Stimulated activated naive CD8-positive, alpha-beta T cell treated with anti-CD3 and anti-CD28 coated beads, Interleukin-15, amount 100 ng/mL, for 72 hours (primary cell): ENCODE measurements around the gene CAPN10.
"Not testable (repeated sequence)": the region's sequence is repeated elsewhere in the genome, so short reads cannot be mapped to it uniquely, and the experiment has no call there.

Experiments used
- ATAC-seq: fragments of 150-1000 bp; cut with Tn5 transposase; 2 replicates; pipeline ENCODE4 v1.10.0; 2021; ENCODE audit warnings: mild to moderate bottlenecking, moderate library complexity
- DNase-seq, 2 donors: peaks; one replicate each; pipeline ENCODE4 v3.0.0; 2021 to 2022
- H3K27ac Mint-ChIP-seq, 2 donors: one replicate each; pipeline ENCODE4 v1.8.0; 2022; ENCODE audit warnings: mild to moderate bottlenecking in 2 of 2, mixed read lengths in 2 of 2, moderate library complexity in 2 of 2
- H3K27me3 Mint-ChIP-seq: one replicate; pipeline ENCODE4 v1.8.0; 2022; ENCODE audit warnings: mixed read lengths
- H3K4me1 Mint-ChIP-seq: one replicate; pipeline ENCODE4 v1.8.0; 2022; ENCODE audit warnings: mild to moderate bottlenecking, mixed read lengths
- H3K4me3 Mint-ChIP-seq, 2 donors: one replicate each; pipeline ENCODE4 v1.8.0; 2022; ENCODE audit warnings: mild to moderate bottlenecking in 2 of 2, mixed read lengths in 2 of 2, moderate library complexity in 1 of 2
- H3K9me3 Mint-ChIP-seq, 2 donors: one replicate each; pipeline ENCODE4 v1.8.0; 2022; ENCODE audit warnings: mixed read lengths in 2 of 2

The CAPN10 gene

GRCh38 chr2:240559286-240559685, 27.2 kb upstream of the CAPN10 start:
- DNase-seq, result peak in 1 of 2 donors; percentile 21
- peaks cover 78% of the 10 kb centered on the region for H3K4me1 Mint-ChIP-seq
- no peak overlapping the region for H3K27ac Mint-ChIP-seq
- no peak for ATAC-seq
- H3K27me3 Mint-ChIP-seq, result no peaks in the 10 kb centered on the region
- no peaks in the 10 kb centered on the region for H3K9me3 Mint-ChIP-seq
- peak overlapping the region; percentile 89 to 96 for H3K4me3 Mint-ChIP-seq

GRCh38 chr2:240560084-240560479, 26.5 kb upstream of the CAPN10 start, which contains the start of gene DUSP28:
Gene DUSP28, plus strand, starts transcription at chr2:240560357. Its CDS starts 328 bp downstream, at chr2:240560685.
- DNase-seq, result peak; percentile 90 to 92
- no peaks in the 10 kb centered on the region for H3K27me3 Mint-ChIP-seq
- no peaks in the 10 kb centered on the region for H3K9me3 Mint-ChIP-seq
- H3K27ac Mint-ChIP-seq, result peak within 1 kb of the TSS; percentile 94 to 96
- peak; percentile 76 for ATAC-seq
- H3K4me1 Mint-ChIP-seq, result peaks cover 80% of the 10 kb centered on the region
- H3K4me3 Mint-ChIP-seq, result peak within 1 kb of the TSS; percentile 89 to 96

DNA sequence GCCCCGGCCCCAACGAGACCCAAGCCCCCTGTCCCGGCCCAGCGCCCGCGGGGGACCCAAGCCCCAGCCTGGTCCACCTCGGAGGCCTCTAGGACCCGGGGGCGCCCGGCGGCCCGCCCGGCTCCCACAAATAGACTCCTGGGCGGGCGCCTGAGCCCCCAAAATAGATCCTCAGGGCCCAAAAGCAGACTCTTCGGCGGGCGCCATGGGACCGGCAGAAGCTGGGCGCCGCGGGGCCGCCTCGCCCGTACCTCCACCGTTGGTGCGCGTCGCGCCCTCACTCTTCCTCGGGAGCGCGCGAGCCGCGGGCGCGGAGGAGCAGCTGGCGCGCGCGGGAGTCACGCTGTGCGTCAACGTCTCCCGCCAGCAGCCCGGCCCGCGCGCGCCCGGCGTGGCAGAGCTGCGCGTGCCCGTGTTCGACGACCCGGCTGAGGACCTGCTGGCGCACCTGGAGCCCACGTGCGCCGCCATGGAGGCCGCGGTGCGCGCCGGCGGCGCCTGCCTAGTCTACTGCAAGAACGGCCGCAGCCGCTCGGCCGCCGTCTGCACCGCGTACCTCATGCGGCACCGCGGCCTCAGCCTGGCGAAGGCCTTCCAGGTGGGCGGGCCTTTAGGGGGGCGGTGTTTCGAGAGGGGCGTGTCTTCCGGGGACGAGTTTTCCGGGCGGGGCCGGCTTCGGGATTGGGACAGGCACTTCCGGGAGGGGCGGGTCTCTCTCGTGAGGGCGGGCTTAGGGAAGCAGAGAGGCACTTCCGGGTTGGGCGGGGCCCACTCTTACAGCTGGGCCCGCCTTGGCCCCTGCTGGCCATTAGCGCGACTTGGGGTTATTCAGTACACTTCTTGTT, 25.8 kb upstream of the CAPN10 start:
- no peaks in the 10 kb centered on the region for H3K9me3 Mint-ChIP-seq
- peak overlapping the region; percentile 94 to 96 for H3K27ac Mint-ChIP-seq
- DNase-seq, result peak; percentile 99
- no peaks in the 10 kb centered on the region for H3K27me3 Mint-ChIP-seq
- ATAC-seq, result peak; percentile 64
- H3K4me3 Mint-ChIP-seq, result peak overlapping the region; percentile 89 to 96
- peaks cover 83% of the 10 kb centered on the region for H3K4me1 Mint-ChIP-seq

- Mint-ChIP-seq H3K27me3 (no peaks in the 10 kb centered on the region), H3K4me1 (peaks cover 87% of the 10 kb centered on the region), H3K9me3 (no peaks in the 10 kb centered on the region), H3K4me3 (peak overlapping the region; percentile 89 to 96), H3K27ac (peak overlapping the region; percentile 94 to 96)
- no peak for ATAC-seq
- peak in 1 of 2 donors; percentile 31 for DNase-seq
Observed at GRCh38 chr2:240561325-240561971, 25.1 kb upstream of the CAPN10 start.

DNA sequence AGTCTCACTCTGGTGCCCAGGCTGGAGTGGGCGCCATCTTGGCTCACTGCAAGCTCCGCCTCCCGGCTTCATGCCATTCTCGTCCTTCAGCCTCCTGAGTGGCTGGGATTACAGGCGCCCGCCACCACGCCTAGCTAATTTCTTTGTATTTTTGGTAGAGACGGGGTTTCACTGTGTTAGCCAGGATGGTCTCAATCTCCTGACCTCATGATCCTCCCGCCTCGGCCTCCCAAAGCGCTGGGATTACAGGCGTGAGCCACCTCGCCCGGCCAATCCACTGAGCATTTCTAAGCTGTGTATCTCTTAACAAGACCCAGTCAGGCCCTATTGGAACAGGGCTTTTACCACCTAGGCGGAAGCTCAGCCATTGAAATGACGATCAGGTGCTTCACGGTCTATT, 23.3 kb upstream of the CAPN10 start:
- Mint-ChIP-seq H3K27ac (peak overlapping the region in 1 of 2 donors; percentile 63), H3K4me3 (peak overlapping the region; percentile 18 to 96), H3K4me1 (peaks cover 85% of the 10 kb centered on the region)
- not testable (repeated sequence) for ATAC-seq, H3K27me3 Mint-ChIP-seq, H3K9me3 Mint-ChIP-seq, DNase-seq

- no peak for DNase-seq
Observed at GRCh38 chr2:240563951-240564560, 22.5 kb upstream of the CAPN10 start.

DNA sequence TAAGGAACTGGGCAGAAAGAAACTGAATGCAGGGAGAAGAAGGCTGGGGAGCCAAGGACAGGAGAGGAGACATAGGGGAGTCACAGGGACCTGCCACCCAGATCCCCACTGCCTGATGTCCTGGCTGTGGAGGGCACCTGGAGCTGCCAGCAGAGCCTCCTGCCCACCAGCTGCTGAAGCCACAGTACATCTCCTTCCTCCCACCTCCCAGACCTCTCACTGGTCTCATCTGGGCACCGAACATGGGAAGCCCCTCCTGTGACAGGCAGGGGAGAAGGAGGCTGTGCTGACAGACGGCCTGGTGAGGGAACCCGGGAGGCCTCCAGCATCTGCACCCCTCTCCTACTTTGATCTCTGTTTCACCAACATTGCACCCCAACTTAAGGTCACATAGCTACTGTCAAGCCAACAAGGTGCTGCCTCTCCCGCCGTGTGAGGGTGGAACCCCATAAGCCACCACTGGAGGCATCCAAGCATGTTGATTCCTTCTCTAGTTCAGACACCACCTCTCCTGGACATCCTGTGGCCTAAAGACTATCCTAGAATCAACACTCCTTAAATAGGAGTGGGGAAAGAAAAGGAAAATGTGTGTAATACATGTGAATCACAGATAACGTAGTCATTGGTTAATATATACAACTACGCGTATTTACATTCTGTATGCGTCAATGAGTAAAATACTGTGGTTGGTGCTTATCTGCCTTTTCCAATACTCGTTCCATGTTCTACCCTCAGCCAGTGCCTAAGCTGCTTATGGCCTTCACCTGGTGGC, 21.8 kb upstream of the CAPN10 start:
- no peaks in the 10 kb centered on the region for H3K9me3 Mint-ChIP-seq
- peak overlapping the region; percentile 92 to 98 for H3K27ac Mint-ChIP-seq
- DNase-seq (peak in 1 of 2 donors; percentile 59), ATAC-seq (no peak)
- peaks cover 77% of the 10 kb centered on the region for H3K4me1 Mint-ChIP-seq
- no peaks in the 10 kb centered on the region for H3K27me3 Mint-ChIP-seq
- peak overlapping the region; percentile 97 to 98 for H3K4me3 Mint-ChIP-seq

More at GRCh38 chr2:240563951-240564560, 22.5 kb upstream of the CAPN10 start:
- Mint-ChIP-seq H3K27me3 (no peaks in the 10 kb centered on the region), H3K9me3 (no peaks in the 10 kb centered on the region), H3K27ac (peak overlapping the region; percentile 42 to 92), H3K4me3 (peak overlapping the region; percentile 97 to 98), H3K4me1 (peaks cover 77% of the 10 kb centered on the region)
- ATAC-seq, result no peak

DNA sequence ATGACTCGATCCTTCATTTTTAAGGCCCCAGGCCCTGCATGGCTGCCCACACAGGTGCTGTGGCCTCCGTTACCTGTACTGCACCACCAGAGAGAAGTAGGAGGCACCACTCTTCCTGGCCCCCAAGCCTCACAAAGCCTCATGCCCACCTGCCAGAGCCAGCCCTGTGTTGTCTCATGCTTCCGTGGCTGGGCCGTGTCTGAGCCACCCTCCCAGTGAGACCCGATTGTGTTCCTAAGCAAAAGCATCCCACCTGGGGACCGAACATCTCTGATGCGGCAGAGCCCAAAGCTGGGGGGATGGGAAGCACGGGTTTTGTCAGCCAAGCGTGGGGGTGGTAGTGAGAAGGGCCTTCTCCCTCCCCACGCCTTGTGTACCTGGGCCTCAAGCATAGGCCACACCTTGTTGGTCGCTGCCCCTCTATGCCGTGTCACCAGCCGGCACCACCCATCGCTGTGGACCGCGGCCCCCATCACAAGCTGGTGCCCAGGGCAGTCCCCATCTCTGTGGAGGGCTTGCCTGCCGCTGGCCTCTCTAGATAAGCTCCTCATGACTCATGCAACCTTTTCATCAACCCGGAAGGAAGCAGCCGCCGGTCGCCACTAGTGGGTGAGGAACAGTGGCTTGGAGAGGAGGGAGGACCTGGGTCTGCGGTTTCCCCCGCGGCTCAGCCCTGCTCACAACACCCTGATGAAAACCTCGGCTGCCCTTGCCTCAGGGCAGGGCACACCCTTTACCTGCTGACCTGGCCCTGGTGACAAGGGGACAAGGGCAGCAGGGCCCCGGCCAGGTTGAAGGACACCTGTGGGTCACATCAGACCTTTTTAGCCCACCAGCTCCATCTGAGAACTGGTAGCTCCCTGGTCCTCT, 21.0 kb upstream of the CAPN10 start:
- ATAC-seq, result peak; percentile 70
- Mint-ChIP-seq H3K9me3 (no peaks in the 10 kb centered on the region), H3K27me3 (no peaks in the 10 kb centered on the region), H3K4me1 (peaks cover 82% of the 10 kb centered on the region), H3K27ac (peak overlapping the region; percentile 92 to 98), H3K4me3 (peak overlapping the region; percentile 97 to 98)
- DNase-seq, result peak; percentile 90 to 97

GRCh38 chr2:240566203-240567136, 20.1 kb upstream of the CAPN10 start:
- peak; percentile 68 for ATAC-seq
- H3K27me3 Mint-ChIP-seq, result no peaks in the 10 kb centered on the region
- H3K9me3 Mint-ChIP-seq, result no peaks in the 10 kb centered on the region

GRCh38 chr2:240567137-240567871, 19.2 kb upstream of the CAPN10 start:
- Mint-ChIP-seq H3K27me3 (no peaks in the 10 kb centered on the region), H3K4me1 (peaks cover 85% of the 10 kb centered on the region), H3K27ac (peak overlapping the region; percentile 89 to 97), H3K4me3 (peak overlapping the region; percentile 97 to 98), H3K9me3 (no peaks in the 10 kb centered on the region)
- no peak for ATAC-seq
- DNase-seq, result peak; percentile 30 to 51

More at GRCh38 chr2:240566203-240567136, 20.1 kb upstream of the CAPN10 start:
- peak; percentile 92 to 95 for DNase-seq
- peak overlapping the region; percentile 97 to 98 for H3K4me3 Mint-ChIP-seq
- H3K27ac Mint-ChIP-seq, result peak overlapping the region; percentile 92 to 98
- peaks cover 87% of the 10 kb centered on the region for H3K4me1 Mint-ChIP-seq

- peak; percentile 42 for ATAC-seq
- peak within 1 kb of the TSS; percentile 93 to 97 for H3K27ac Mint-ChIP-seq
Observed at GRCh38 chr2:240567872-240568677, 18.5 kb upstream of the CAPN10 start, which contains the start of gene RNPEPL1. Gene RNPEPL1, plus strand, starts transcription at chr2:240568484. Its CDS starts 103 bp downstream, at chr2:240568587.

More at GRCh38 chr2:240567872-240568677, 18.5 kb upstream of the CAPN10 start, which contains the start of gene RNPEPL1:
- DNase-seq, result peak; percentile 56 to 57
- Mint-ChIP-seq H3K27me3 (no peaks in the 10 kb centered on the region), H3K4me3 (peak within 1 kb of the TSS; percentile 97 to 98), H3K4me1 (peaks cover 81% of the 10 kb centered on the region), H3K9me3 (no peaks in the 10 kb centered on the region)
